GM23248 (cell line): ENCODE measurements around the gene C22orf39. TPM values are rescaled to one million over a fixed set of nuclear protein-coding genes. Genes with fewer than 3 reads are reported as not detected.

Experiments used
- DNase-seq: peaks from one replicate; pipeline ENCODE4 v3.0.0-alpha.2; 2015
- H2AFZ ChIP-seq: fragments of 200-600 bp; sonication (generic); 2 replicates; pipeline ENCODE4 v1.6.1; 2016; ENCODE audit warnings: antibody characterized with exemption
- H3F3A ChIP-seq: fragments of 200-600 bp; sonication (generic); 2 replicates; pipeline ENCODE4 v1.6.1; 2016; ENCODE audit warnings: mild to moderate bottlenecking, antibody characterized with exemption, mixed run types; ENCODE audit not compliant: insufficient read depth
- H3K27ac ChIP-seq: fragments of 200-600 bp; sonication (generic); 2 replicates; pipeline ENCODE4 v1.5.1; 2016; ENCODE audit warnings: mild to moderate bottlenecking
- H3K27me3 ChIP-seq: fragments of 200-600 bp; sonication (generic); replicated peaks from 2 replicates; pipeline ENCODE4 v1.6.1; 2016; ENCODE audit warnings: mild to moderate bottlenecking; ENCODE audit not compliant: insufficient read depth
- H3K36me3 ChIP-seq: fragments of 200-600 bp; sonication (generic); 2 replicates; pipeline ENCODE4 v1.6.1; 2016; ENCODE audit warnings: low read depth, mild to moderate bottlenecking
- H3K4me1 ChIP-seq: fragments of 200-600 bp; sonication (generic); 2 replicates; pipeline ENCODE4 v1.6.1; 2016; ENCODE audit warnings: mild to moderate bottlenecking; ENCODE audit not compliant: insufficient read depth
- H3K4me2 ChIP-seq: fragments of 200-600 bp; sonication (generic); one replicate; pipeline ENCODE4 v1.6.1; 2016; ENCODE audit warnings: mild to moderate bottlenecking; ENCODE audit not compliant: unreplicated experiment
- H3K4me3 ChIP-seq: fragments of 200-600 bp; sonication (generic); 2 replicates; pipeline ENCODE4 v1.5.1; 2016; ENCODE audit warnings: mild to moderate bottlenecking
- H3K79me2 ChIP-seq: fragments of 200-600 bp; sonication (generic); 2 replicates; pipeline ENCODE4 v1.6.1; 2016; ENCODE audit warnings: mild to moderate bottlenecking; ENCODE audit not compliant: insufficient read depth
- H3K9ac ChIP-seq: fragments of 200-600 bp; sonication (generic); 2 replicates; pipeline ENCODE4 v1.6.1; 2016; ENCODE audit warnings: mild to moderate bottlenecking
- H3K9me2 ChIP-seq: fragments of 200-600 bp; sonication (generic); 2 replicates; pipeline ENCODE4 v1.6.1; 2016; ENCODE audit warnings: mixed run types, mild to moderate bottlenecking, moderate library complexity; ENCODE audit not compliant: insufficient read depth
- H3K9me3 ChIP-seq: fragments of 200-600 bp; sonication (generic); one replicate; pipeline ENCODE4 v1.6.1; 2017; ENCODE audit warnings: low read depth
- H4K20me1 ChIP-seq: fragments of 200-600 bp; sonication (generic); 2 replicates; pipeline ENCODE4 v1.6.0; 2016; ENCODE audit not compliant: insufficient read depth
- EZH2 ChIP-seq: fragments of 200-600 bp; sonication (generic); IDR thresholded peaks from 2 replicates; pipeline ENCODE4 v1.6.1; 2018; ENCODE audit warnings: antibody characterized with exemption, mild to moderate bottlenecking; ENCODE audit not compliant: insufficient read depth, poor library complexity, severe bottlenecking
- EZH2phosphoT487 ChIP-seq: fragments of 200-600 bp; sonication (generic); IDR thresholded peaks from 2 replicates; pipeline ENCODE4 v1.6.1; 2018; ENCODE audit warnings: antibody characterized with exemption, moderate library complexity, mild to moderate bottlenecking, low read depth; ENCODE audit not compliant: insufficient read depth
- WGBS, 2 experiments: methylation state at CpG; one replicate each; pipeline ENCODE4 v1.1.6; 2015 to 2017; ENCODE audit warnings: low lambda C conversion rate in 2 of 2, low coverage in 1 of 2; ENCODE audit errors: missing lambda C conversion rate in 2 of 2; 5-methylcytosine and 5-hydroxymethylcytosine counted together
- in situ Hi-C: fragments of 300-500 bp; cut with MboI; formaldehyde crosslinking; loops from 2 replicates; pipeline ENCODE4 v1.15.0; 2020
- polyA plus RNA-seq: library from polyadenylated mRNA; unstranded; fragments of >200 nt; fragmentation: Nextera tagmentation; extraction: Ambion mirVana; gene quantifications from 2 replicates; pipeline ENCODE4 v1.2.1, GENCODE V29; 2016
- total RNA-seq: library from RNA; depleted of rRNA; stranded (reverse); fragments of >200 nt; shearing (Covaris generic); gene quantifications from 2 replicates; pipeline ENCODE4 v1.2.3, GENCODE V29; 2014

Gene C22orf39
- total and polyA plus RNA-seq, 2 experiments from 2014 or later = 15.0 to 22.8 TPM

DNA sequence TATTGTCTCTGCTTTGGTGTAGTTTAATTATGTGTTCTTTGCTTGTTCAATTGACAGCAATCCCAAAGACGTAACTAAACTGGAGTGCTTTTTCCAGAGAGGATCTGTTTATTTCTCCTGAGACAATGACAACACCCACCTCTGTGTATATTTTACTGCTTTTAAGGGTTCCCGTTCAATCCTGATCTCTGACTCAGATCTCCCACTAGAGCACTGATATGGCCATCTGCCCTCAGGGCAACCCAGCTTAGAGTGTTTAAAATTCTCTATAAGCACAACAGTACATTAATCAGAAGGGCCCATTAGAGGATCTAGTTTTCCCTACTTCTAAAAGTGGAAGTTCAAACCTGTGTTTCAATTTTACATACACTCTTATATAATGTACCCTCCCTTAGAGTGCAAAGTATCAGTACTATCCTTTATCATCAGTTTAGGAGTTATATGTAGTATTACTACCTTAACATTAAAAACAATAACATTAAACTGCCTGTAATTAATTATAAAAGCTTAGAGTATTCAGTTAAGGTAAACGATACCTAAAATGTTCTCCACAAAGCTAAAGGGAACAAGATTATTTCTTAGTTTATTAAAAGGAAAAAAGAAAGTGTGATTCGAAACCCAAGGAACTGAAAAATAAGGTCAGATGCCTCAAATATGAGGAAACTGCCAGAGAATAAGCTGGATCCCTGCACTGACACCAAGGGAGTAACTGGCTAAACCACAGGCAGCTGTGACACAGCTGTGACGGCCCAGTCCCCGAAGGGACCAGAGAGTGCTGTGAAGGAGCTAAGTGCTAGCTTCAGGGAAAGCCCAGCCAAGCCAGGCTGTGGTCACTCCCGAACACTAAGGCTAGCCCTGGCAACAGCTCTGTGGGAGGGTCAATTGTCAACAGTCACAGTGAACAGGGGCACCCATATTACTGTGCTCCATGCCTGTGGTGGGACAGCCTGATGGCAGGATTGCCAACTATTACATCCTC lies 16.3 kb upstream of the C22orf39 start:
- TF ChIP-seq EZH2 = no peak
- TF ChIP-seq EZH2phosphoT487 = no peak
- no peaks in the 10 kb centered on the region for H4K20me1 ChIP-seq
- H3K9me2 ChIP-seq = no peaks in the 10 kb centered on the region
- peak overlapping the region; percentile 52 for H3K4me2 ChIP-seq
- H3K27ac ChIP-seq = peak overlapping the region; percentile 81
- H3K36me3 ChIP-seq = peaks cover 48% of the 10 kb centered on the region
- H3K4me1 ChIP-seq = peaks cover 21% of the 10 kb centered on the region
- peak overlapping the region; percentile 63 for H3K9ac ChIP-seq
- WGBS, 2 experiments = 25 to 32% methylated on average over 7 of the region's 7 CpGs
- no peaks in the 10 kb centered on the region for H3K79me2 ChIP-seq
- H3K9me3 ChIP-seq = no peaks in the 10 kb centered on the region
- 0 out of 2 replicates have a peak overlapping the region, but pooled peaks have one; percentile 8 for H3K4me3 ChIP-seq
- H3F3A ChIP-seq = peaks cover 19% of the 10 kb centered on the region
- peak; percentile 90 for DNase-seq
- no peak overlapping the region for H2AFZ ChIP-seq
- no peaks in the 10 kb centered on the region for H3K27me3 ChIP-seq
- in situ Hi-C loops = no loop called here

DNA sequence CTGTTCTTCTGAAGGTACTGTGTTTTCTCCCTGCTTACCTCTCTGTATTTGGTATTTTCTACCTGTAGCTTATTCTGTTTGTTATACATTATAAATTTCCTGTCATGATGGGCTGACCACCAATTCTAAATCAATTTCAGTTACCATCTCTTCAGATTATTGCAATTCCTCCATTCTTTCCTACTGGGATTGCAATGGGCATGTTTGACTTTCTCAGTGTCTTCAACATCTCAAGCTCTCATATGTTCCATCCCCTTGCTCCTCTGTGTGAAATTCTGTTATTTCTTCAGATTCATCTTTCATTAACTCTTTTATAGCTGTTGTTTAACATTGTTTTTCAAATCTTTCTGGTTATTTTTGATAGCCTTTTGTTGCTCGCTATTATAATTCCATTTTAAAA lies 15.5 kb upstream of the C22orf39 start:
- Histone ChIP-seq H3K4me3 (no peak overlapping the region), H4K20me1 (no peaks in the 10 kb centered on the region), H3F3A (peaks cover 19% of the 10 kb centered on the region), H3K9me3 (no peaks in the 10 kb centered on the region), H3K9me2 (no peaks in the 10 kb centered on the region), H3K27me3 (no peaks in the 10 kb centered on the region), H3K36me3 (peaks cover 53% of the 10 kb centered on the region), H3K27ac (peak overlapping the region; percentile 81), H3K4me2 (no peak overlapping the region), H3K9ac (peak overlapping the region; percentile 63), H3K79me2 (no peaks in the 10 kb centered on the region), H2AFZ (no peak overlapping the region), H3K4me1 (peaks cover 21% of the 10 kb centered on the region)
- 96 to 97% methylated on average over 1 of the region's 1 CpG for WGBS, 2 experiments
- no peak for TF ChIP-seq EZH2phosphoT487
- TF ChIP-seq EZH2 = no peak
- no peak for DNase-seq
- in situ Hi-C loops = no loop called here

DNA sequence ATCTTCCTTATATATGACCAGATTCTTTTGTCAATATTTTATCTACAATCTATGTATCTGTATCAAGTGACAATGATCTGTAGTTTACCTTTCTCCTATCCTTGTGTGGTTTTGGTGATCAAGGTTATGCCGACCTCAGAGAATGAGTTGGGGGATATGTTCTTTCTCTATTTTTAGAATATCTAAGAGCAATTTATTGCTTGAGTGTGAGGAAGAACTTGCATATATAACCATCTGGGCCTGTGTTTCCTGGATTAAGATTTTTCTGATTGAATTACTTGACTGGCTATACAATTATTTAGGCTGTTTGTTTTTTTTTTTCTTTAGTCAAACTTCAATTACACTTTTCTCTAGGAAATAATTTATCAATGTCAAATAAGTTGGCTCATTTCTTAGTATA lies 14.0 kb upstream of the C22orf39 start:
- no peaks in the 10 kb centered on the region for H3K9me3 ChIP-seq
- no peaks in the 10 kb centered on the region for H3K79me2 ChIP-seq
- no peaks in the 10 kb centered on the region for H3K27me3 ChIP-seq
- TF ChIP-seq EZH2 = no peak
- TF ChIP-seq EZH2phosphoT487 = no peak
- in situ Hi-C loops = no loop called here
- no peak overlapping the region for H3K4me3 ChIP-seq
- peaks cover 19% of the 10 kb centered on the region for H3F3A ChIP-seq
- H3K27ac ChIP-seq = no peak overlapping the region
- H3K4me2 ChIP-seq = no peak overlapping the region
- H2AFZ ChIP-seq = no peak overlapping the region
- H4K20me1 ChIP-seq = no peaks in the 10 kb centered on the region
- H3K9me2 ChIP-seq = no peaks in the 10 kb centered on the region
- no peak overlapping the region for H3K9ac ChIP-seq
- peaks cover 45% of the 10 kb centered on the region for H3K36me3 ChIP-seq
- DNase-seq = no peak
- H3K4me1 ChIP-seq = peaks cover 21% of the 10 kb centered on the region
- 100% methylated on average over 1 of the region's 1 CpG for WGBS, 2 experiments

DNA sequence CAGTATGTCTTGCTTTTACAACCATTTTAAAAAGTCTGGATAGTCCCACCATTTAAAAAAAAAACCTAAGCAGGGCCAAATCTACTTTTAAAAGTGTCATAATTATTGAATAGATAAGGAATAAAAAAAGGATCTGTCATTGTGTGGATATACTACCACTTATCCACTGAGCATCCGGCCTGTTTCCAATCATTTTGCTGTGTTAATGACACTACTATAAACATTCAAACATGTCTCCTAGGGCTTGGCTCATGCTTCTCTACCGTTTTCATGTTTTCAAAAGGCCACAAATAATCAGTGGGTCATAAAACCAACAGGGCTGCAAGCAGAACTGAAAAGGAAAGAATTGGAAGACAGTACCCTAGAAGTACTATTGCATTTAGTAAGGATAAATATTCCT lies 12.5 kb upstream of the C22orf39 start:
- no peak overlapping the region for H3K27ac ChIP-seq
- peaks cover 27% of the 10 kb centered on the region for H3K4me1 ChIP-seq
- H3K4me3 ChIP-seq = no peak overlapping the region
- in situ Hi-C loops = no loop called here
- peaks cover 14% of the 10 kb centered on the region for H3F3A ChIP-seq
- H3K9me2 ChIP-seq = no peaks in the 10 kb centered on the region
- DNase-seq = no peak
- no peak overlapping the region for H2AFZ ChIP-seq
- H3K79me2 ChIP-seq = no peaks in the 10 kb centered on the region
- 43 to 53% methylated on average over 2 of the region's 2 CpGs for WGBS, 2 experiments
- H3K9me3 ChIP-seq = no peaks in the 10 kb centered on the region
- H3K4me2 ChIP-seq = no peak overlapping the region
- TF ChIP-seq EZH2phosphoT487 (no peak), EZH2 (no peak)
- H3K36me3 ChIP-seq = peaks cover 51% of the 10 kb centered on the region
- no peak overlapping the region for H3K9ac ChIP-seq
- H3K27me3 ChIP-seq = no peaks in the 10 kb centered on the region
- no peaks in the 10 kb centered on the region for H4K20me1 ChIP-seq
